GM21447 (cell line): ENCODE data around the gene CCDC192.

Experiments
- ATAC-seq: cut with Tn5 transposase; IDR thresholded peaks from one replicate; pipeline ENCODE4 v1.9.1; 2021; ENCODE audit not compliant: unreplicated experiment

Gene CCDC192

GRCh38 chr5:127805448-127805847 is 102.3 kb downstream of the CCDC192 start:
- no peak for ATAC-seq

GRCh38 chr5:127806776-127807175 is 103.6 kb downstream of the CCDC192 start:
- no peak for ATAC-seq

GRCh38 chr5:127809533-127809932 is 106.3 kb downstream of the CCDC192 start:
- ATAC-seq = no peak

- no peak for ATAC-seq
These were observed 106.8 kb downstream of the CCDC192 start for GRCh38 chr5:127810017-127810416.

- ATAC-seq = no peak
These were observed 107.7 kb downstream of the CCDC192 start for GRCh38 chr5:127810707-127811490.

GRCh38 chr5:127812570-127812969 is 109.4 kb downstream of the CCDC192 start:
- ATAC-seq = no peak

GRCh38 chr5:127813633-127814587 is 110.7 kb downstream of the CCDC192 start:
- no peak for ATAC-seq

- no peak for ATAC-seq
These were observed 111.4 kb downstream of the CCDC192 start for GRCh38 chr5:127814588-127814973.

- peak; percentile 95 for ATAC-seq
These were observed 117.8 kb downstream of the CCDC192 start for GRCh38 chr5:127820910-127821553.

- ATAC-seq = no peak
These were observed 118.7 kb downstream of the CCDC192 start for GRCh38 chr5:127821896-127822295.

GRCh38 chr5:127824126-127824525 is 120.9 kb downstream of the CCDC192 start:
- no peak for ATAC-seq

- no peak for ATAC-seq
These were observed 122.8 kb downstream of the CCDC192 start for GRCh38 chr5:127826011-127826410.

- ATAC-seq = no peak
These were observed 124.3 kb downstream of the CCDC192 start for GRCh38 chr5:127827451-127827850.

- ATAC-seq = no peak
These were observed 127.0 kb downstream of the CCDC192 start for GRCh38 chr5:127830157-127830556.

GRCh38 chr5:127830829-127831598 is 127.8 kb downstream of the CCDC192 start:
- no peak for ATAC-seq

GRCh38 chr5:127832067-127832466 is 128.9 kb downstream of the CCDC192 start:
- ATAC-seq = no peak

GRCh38 chr5:127834094-127834531 is 130.9 kb downstream of the CCDC192 start:
- ATAC-seq = peak; percentile 72

GRCh38 chr5:127834554-127834953 is 131.4 kb downstream of the CCDC192 start:
- no peak for ATAC-seq

GRCh38 chr5:127838661-127839060 is 135.5 kb downstream of the CCDC192 start:
- no peak for ATAC-seq

- ATAC-seq = no peak
These were observed 135.9 kb downstream of the CCDC192 start for GRCh38 chr5:127839072-127839471.
